ENCODE results near the gene BCOR.

GRCh38 chrX:40080894-40081678, 16.7 kb downstream of the BCOR start:
- TF ChIP-seq CTCF (IDR thresholded peaks at IDR 0.05) (no peak), POLR2A (IDR thresholded peaks at IDR 0.05) (no peak)
